CD14-positive monocyte (primary cell): ENCODE results near the gene CREB3L1. TPM values are rescaled to one million over a fixed set of nuclear protein-coding genes. Genes with fewer than 3 reads are reported as not detected.
A peak's percentile ranks its signal among the peaks of the same experiment; 100 is the strongest.

Experiments
- DNase-seq, 3 donors: peaks; one replicate each; pipeline ENCODE4 v3.0.0-alpha.2; 2011 to 2022
- H2AFZ ChIP-seq: 2 replicates; pipeline ENCODE4 v1.6.0; 2012; ENCODE audit warnings: mild to moderate bottlenecking, low read depth, low read length, inconsistent platforms; ENCODE audit not compliant: insufficient read depth, poor library complexity, severe bottlenecking
- H3K27ac ChIP-seq, 2 donors: 1 replicate in 1 of 2; 2 replicates in 1 of 2; pipeline ENCODE4 v1.5.1; 2012 to 2013; ENCODE audit warnings: low read length in 2 of 2, control low read depth in 1 of 2, inconsistent platforms in 1 of 2, low read depth in 1 of 2, mild to moderate bottlenecking in 1 of 2
- H3K27me3 ChIP-seq, 2 donors: one replicate each; pipeline versions ENCODE4 v1.6.0 to v1.6.1; 2011 to 2013; ENCODE audit warnings: low read length in 2 of 2; ENCODE audit not compliant: control insufficient read depth in 2 of 2, insufficient read depth in 2 of 2
- H3K36me3 ChIP-seq, 2 donors: replicated peaks in 1 of 2; 1 replicate in 1 of 2; 2 replicates in 1 of 2; pipeline versions ENCODE4 v1.5.1 to v1.6.1; 2012 to 2013; ENCODE audit warnings: low read length in 2 of 2, control low read depth in 1 of 2, inconsistent platforms in 1 of 2, mild to moderate bottlenecking in 1 of 2; ENCODE audit not compliant: insufficient read depth in 2 of 2, control insufficient read depth in 1 of 2
- H3K4me1 ChIP-seq, 2 donors: 1 replicate in 1 of 2; 2 replicates in 1 of 2; pipeline versions ENCODE4 v1.5.1 to v1.6.1; 2012 to 2013; ENCODE audit warnings: low read length in 2 of 2, control low read depth in 1 of 2, inconsistent platforms in 1 of 2, mild to moderate bottlenecking in 1 of 2, moderate library complexity in 1 of 2; ENCODE audit not compliant: insufficient read depth in 2 of 2, control insufficient read depth in 1 of 2
- H3K4me2 ChIP-seq: replicated peaks from 2 replicates; pipeline ENCODE3; 2012; ENCODE audit warnings: low read length, moderate library complexity, mild to moderate bottlenecking; ENCODE audit not compliant: poor library complexity, severe bottlenecking; ENCODE audit errors: extremely low read depth
- H3K4me3 ChIP-seq, 3 experiments: fragments of 200-600 bp in 1 of 3; sonication (generic) in 1 of 3; replicated peaks in 1 of 3; 1 replicate in 2 of 3; 2 replicates in 1 of 3; pipeline ENCODE4 v1.5.1; 2011 to 2013; ENCODE audit warnings: low read length in 3 of 3, mild to moderate bottlenecking in 3 of 3, control low read depth in 2 of 3, low read depth in 2 of 3, inconsistent platforms in 1 of 3, moderate library complexity in 1 of 3
- H3K79me2 ChIP-seq: 2 replicates; pipeline ENCODE4 v1.6.0; 2012; ENCODE audit warnings: mild to moderate bottlenecking, control low read depth, inconsistent platforms, low read length, moderate library complexity; ENCODE audit not compliant: insufficient read depth
- H3K9ac ChIP-seq: 2 replicates; pipeline ENCODE4 v1.6.0; 2017; ENCODE audit warnings: low read length, mild to moderate bottlenecking; ENCODE audit not compliant: insufficient read depth, poor library complexity, severe bottlenecking
- H3K9me3 ChIP-seq, 2 donors: replicated peaks in 1 of 2; 1 replicate in 1 of 2; 2 replicates in 1 of 2; pipeline versions ENCODE4 v1.5.1 to v1.6.1; 2012 to 2013; ENCODE audit warnings: low read length in 2 of 2, control low read depth in 1 of 2; ENCODE audit not compliant: control insufficient read depth in 1 of 2, insufficient read depth in 1 of 2
- H4K20me1 ChIP-seq: 2 replicates; pipeline ENCODE4 v1.6.0; 2012; ENCODE audit warnings: mild to moderate bottlenecking, low read length, control low read depth, moderate library complexity; ENCODE audit not compliant: insufficient read depth
- H3K27ac Mint-ChIP-seq, 7 donors: one replicate each; pipeline ENCODE4 v1.8.0; 2020; ENCODE audit warnings: mild to moderate bottlenecking in 7 of 7, mixed read lengths in 7 of 7, moderate library complexity in 6 of 7, inconsistent platforms in 2 of 7
- H3K27me3 Mint-ChIP-seq, 3 donors: one replicate each; pipeline ENCODE4 v1.8.0; 2021 to 2022; ENCODE audit warnings: low read depth in 3 of 3, mild to moderate bottlenecking in 3 of 3, mixed read lengths in 3 of 3, moderate library complexity in 3 of 3, inconsistent platforms in 1 of 3
- H3K36me3 Mint-ChIP-seq, 2 donors: one replicate each; pipeline ENCODE4 v1.8.0; 2020; ENCODE audit warnings: mixed read lengths in 2 of 2, inconsistent platforms in 1 of 2, mild to moderate bottlenecking in 1 of 2
- H3K4me1 Mint-ChIP-seq: one replicate; pipeline ENCODE4 v1.8.0; 2020; ENCODE audit warnings: mild to moderate bottlenecking, mixed read lengths
- H3K4me3 Mint-ChIP-seq, 2 donors: one replicate each; pipeline ENCODE4 v1.8.0; 2020; ENCODE audit warnings: mild to moderate bottlenecking in 2 of 2, mixed read lengths in 2 of 2, moderate library complexity in 1 of 2
- H3K9me3 Mint-ChIP-seq, 7 donors: one replicate each; pipeline ENCODE4 v1.8.0; 2020 to 2022; ENCODE audit warnings: mixed read lengths in 7 of 7, mild to moderate bottlenecking in 6 of 7, moderate library complexity in 6 of 7, inconsistent platforms in 2 of 7
- WGBS: methylation state at CpG from one replicate; pipeline ENCODE4 v1.1.5; 2013; ENCODE audit warnings: missing lambda C conversion rate; ENCODE audit not compliant: insufficient coverage; 5-methylcytosine and 5-hydroxymethylcytosine counted together
- intact Hi-C, 2 donors: fragments of 100-400 bp; cut with micrococcal nuclease; formaldehyde crosslinking; loops; one replicate each; pipeline versions ENCODE4 v1.15.0 to v1.15.1; 2023
- polyA plus RNA-seq, 3 donors: library from polyadenylated mRNA; depleted of rRNA in 1 of 3; unstranded in 2 of 3; stranded (reverse) in 1 of 3; fragments of 300-500 nt in 2 of 3; fragments of >200 nt in 1 of 3; fragmentation: Illumina TruSeq in 2 of 3; gene quantifications; 1 replicate in 2 of 3; 2 replicates in 1 of 3; pipeline ENCODE4 v1.2.3, GENCODE V29; 2012 to 2021
- TF ChIP-seq, protein P1 (sequence below): fragments of 200-600 bp; IDR thresholded peaks from one replicate; pipeline ENCODE4 v1.8.0; 2022; ENCODE audit warnings: antibody characterized with exemption, mild to moderate bottlenecking

CREB3L1 gene
- polyA plus RNA-seq, 3 donors = not detected

DNA sequence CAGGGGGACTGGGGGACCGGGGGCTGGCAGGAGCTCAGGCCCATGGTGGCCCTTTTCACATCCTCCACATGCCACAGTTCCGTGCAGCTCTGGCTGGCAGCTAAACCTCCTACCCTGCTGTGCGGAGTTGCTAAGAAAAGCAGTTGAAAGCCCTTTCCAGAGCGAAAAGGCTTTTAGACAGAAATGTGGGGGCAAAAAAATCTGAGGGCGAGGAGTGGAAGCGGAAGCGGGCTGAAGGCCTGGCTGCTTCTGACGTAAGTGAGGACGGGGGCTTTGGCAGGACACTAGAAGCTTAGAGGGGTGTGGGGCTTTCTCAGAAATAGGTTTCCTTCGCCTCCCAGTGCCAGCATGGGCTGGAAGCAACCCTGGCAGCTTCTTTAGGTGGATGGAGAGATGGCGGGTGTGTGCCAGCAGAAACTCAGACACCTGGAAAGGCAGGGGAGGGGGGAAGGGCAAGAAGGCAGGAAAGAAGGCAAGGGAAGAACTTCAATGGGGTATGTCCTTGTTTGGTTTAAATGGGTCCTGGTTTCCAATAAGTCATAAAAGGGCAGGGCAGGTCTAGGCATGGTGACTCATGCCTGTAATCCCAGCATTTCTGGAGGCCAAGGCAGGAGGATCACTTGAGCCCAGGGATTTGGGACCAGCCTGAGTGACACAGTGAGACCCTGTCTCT lies 58.6 kb downstream of the CREB3L1 start:
- Histone ChIP-seq H3K4me2 (peak overlapping the region; percentile 47), H2AFZ (no peak overlapping the region), H4K20me1 (peaks cover 15% of the 10 kb centered on the region), H3K4me3 (peak overlapping the region in 1 of 3 experiments; percentile 56), H3K27me3 (peaks cover 14 to 31% of the 10 kb centered on the region in 2 donors), H3K79me2 (peaks cover 5% of the 10 kb centered on the region), H3K4me1 (peaks cover 89 to 94% of the 10 kb centered on the region in 2 donors), H3K36me3 (no peaks in the 10 kb centered on the region), H3K9me3 (peaks cover 0 to 7% of the 10 kb centered on the region in 2 donors), H3K9ac (no peak overlapping the region), H3K27ac (peak overlapping the region in 1 of 2 donors; percentile 38)
- Mint-ChIP-seq H3K27ac (peak overlapping the region in 6 of 7 donors; percentile 26 to 91 (median 65)), H3K4me3 (peak overlapping the region in 1 of 2 donors; percentile 57), H3K4me1 (peaks cover 86% of the 10 kb centered on the region), H3K27me3 (peaks cover 31 to 42% (median 35%) of the 10 kb centered on the region in 3 donors), H3K36me3 (peaks cover 7 to 12% of the 10 kb centered on the region in 2 donors), H3K9me3 (peaks cover 0 to 9% (median 2%) of the 10 kb centered on the region in 7 donors)
- WGBS = 80% methylated on average over 8 of the region's 11 CpGs
- no peak for DNase-seq
- TF ChIP-seq, protein P1, sequence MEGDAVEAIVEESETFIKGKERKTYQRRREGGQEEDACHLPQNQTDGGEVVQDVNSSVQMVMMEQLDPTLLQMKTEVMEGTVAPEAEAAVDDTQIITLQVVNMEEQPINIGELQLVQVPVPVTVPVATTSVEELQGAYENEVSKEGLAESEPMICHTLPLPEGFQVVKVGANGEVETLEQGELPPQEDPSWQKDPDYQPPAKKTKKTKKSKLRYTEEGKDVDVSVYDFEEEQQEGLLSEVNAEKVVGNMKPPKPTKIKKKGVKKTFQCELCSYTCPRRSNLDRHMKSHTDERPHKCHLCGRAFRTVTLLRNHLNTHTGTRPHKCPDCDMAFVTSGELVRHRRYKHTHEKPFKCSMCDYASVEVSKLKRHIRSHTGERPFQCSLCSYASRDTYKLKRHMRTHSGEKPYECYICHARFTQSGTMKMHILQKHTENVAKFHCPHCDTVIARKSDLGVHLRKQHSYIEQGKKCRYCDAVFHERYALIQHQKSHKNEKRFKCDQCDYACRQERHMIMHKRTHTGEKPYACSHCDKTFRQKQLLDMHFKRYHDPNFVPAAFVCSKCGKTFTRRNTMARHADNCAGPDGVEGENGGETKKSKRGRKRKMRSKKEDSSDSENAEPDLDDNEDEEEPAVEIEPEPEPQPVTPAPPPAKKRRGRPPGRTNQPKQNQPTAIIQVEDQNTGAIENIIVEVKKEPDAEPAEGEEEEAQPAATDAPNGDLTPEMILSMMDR = no peak
- intact Hi-C loops = no loop called here

DNA sequence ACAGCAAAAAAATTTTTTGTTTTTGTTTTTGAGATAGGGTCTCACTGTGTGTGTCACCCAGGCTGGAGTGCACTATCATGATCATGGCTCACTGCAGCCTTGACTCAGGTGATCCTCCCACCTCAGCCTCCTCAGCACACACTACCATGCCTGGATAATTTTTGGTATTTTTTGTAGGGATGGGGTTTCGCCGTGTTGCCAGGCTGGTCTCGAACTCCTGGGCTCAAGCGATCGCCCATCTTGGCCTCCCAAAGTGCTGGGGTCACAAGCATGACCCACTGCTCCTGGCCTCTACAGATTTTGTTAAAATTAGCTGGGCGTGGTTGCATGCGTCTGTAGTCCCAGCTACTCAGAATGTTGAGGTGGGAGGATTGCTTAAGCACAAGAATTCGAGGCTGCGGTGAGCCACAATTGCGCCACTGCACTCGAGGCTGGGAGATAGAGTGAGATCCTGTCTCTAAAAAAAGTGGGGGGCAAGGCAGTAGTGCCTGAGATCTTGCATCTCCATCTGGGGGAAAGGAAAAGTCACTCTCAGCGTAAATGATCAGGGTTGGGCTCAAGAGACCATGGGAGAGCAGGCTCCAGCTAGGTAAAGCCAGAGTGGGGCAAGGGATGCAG lies 59.2 kb downstream of the CREB3L1 start:
- Histone ChIP-seq H3K9me3 (peaks cover 0 to 7% of the 10 kb centered on the region in 2 donors), H3K27ac (peak overlapping the region; percentile 11 to 38), H3K36me3 (no peaks in the 10 kb centered on the region), H3K4me3 (peak overlapping the region in 1 of 3 experiments; percentile 56), H3K4me2 (peak overlapping the region; percentile 47), H3K79me2 (peaks cover 5% of the 10 kb centered on the region), H2AFZ (no peak overlapping the region), H4K20me1 (peaks cover 15% of the 10 kb centered on the region), H3K9ac (no peak overlapping the region), H3K4me1 (peaks cover 89 to 94% of the 10 kb centered on the region in 2 donors), H3K27me3 (peaks cover 11 to 25% of the 10 kb centered on the region in 2 donors)
- peaks cover 86% of the 10 kb centered on the region for H3K4me1 Mint-ChIP-seq
- H3K27ac Mint-ChIP-seq = peak overlapping the region; percentile 67 to 91 (median 85)
- TF ChIP-seq, protein P1 = no peak
- H3K36me3 Mint-ChIP-seq = peaks cover 5 to 6% of the 10 kb centered on the region in 2 donors
- peak overlapping the region; percentile 47 to 82 for H3K4me3 Mint-ChIP-seq
- 6% methylated on average over 10 of the region's 12 CpGs for WGBS
- intact Hi-C loops = no loop called here
- H3K9me3 Mint-ChIP-seq = peaks cover 0 to 9% (median 0%) of the 10 kb centered on the region in 7 donors
- DNase-seq = peak; percentile 80 to 90 (median 82)
- peaks cover 28 to 38% (median 29%) of the 10 kb centered on the region in 3 donors for H3K27me3 Mint-ChIP-seq
